ENCODE measurements around the gene S100B. TPM values are rescaled to one million over a fixed set of nuclear protein-coding genes. Genes with fewer than 3 reads are reported as not detected.

Gene S100B
- total and polyA plus RNA-seq, 2 of the 8 experiments (the other 6 are each of a cell fraction or from before 2014, with no cell fraction given): 0.36 to 0.69 TPM

DNA sequence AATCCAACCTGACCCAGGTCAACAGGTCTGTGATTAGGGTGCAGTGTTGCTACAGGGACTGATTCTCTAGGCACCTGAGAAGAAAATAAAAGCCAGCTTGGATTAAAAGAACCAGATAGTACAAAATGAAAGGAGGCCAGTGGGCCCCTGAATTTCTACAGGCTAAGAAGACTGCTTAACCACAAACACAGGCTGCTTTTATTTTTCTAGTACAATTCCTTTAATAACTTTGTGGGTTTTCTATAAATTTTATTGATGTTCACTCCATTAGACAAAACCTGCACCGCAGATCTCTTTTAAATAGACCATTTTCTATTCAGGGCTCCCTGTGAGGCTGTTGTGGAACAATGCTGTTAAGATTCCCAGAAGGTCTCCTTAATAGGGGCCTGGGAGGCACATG is 20.9 kb upstream of the S100B start:
- Histone ChIP-seq H4K20me1 (replicated peaks in 1 of 2; ENCODE audit: control insufficient read depth in 1 of 2, insufficient read depth in 2 of 2, low read length in 2 of 2) (no peaks in the 10 kb centered on the region), H3K27me3 (replicated peaks in 1 of 4; ENCODE audit: control insufficient read depth in 3 of 4, extremely low read depth in 1 of 4, insufficient read depth in 3 of 4, low read length in 3 of 4) (no peaks in the 10 kb centered on the region), H3K36me3 (ENCODE audit: control insufficient read depth in 2 of 4, insufficient read depth in 4 of 4, low read length in 3 of 4) (no peaks in the 10 kb centered on the region), H2AFZ (ENCODE audit: low read length) (no peak overlapping the region), H3K4me1 (replicated peaks in 1 of 4; ENCODE audit: control insufficient read depth in 3 of 4, insufficient read depth in 4 of 4, low read length in 3 of 4) (no peaks in the 10 kb centered on the region; a peak in 2 of 7 replicates), H2BK15ac (ENCODE audit: low read length) (no peak overlapping the region), H3K23me2 (ENCODE audit: low read depth, low read length) (no peaks in the 10 kb centered on the region), H3K56ac (replicated peaks; ENCODE audit: insufficient read length, low read depth, low read length) (no peak overlapping the region), H3K18ac (ENCODE audit: extremely low read depth, low read length) (no peak overlapping the region), H3K9me3 (ENCODE audit: insufficient read depth in 2 of 2, low read depth in 1 of 2, low read length in 1 of 2) (peaks cover 9 to 20% of the 10 kb centered on the region in 2 experiments), H3K4ac (replicated peaks; ENCODE audit: insufficient read length, low read depth, low read length) (no peak overlapping the region), H3K14ac (ENCODE audit: insufficient read length) (no peak overlapping the region), H3K4me3 (ENCODE audit: extremely low read depth in 1 of 4, insufficient read depth in 2 of 4, low read depth in 3 of 4, low read length in 4 of 4) (no peak overlapping the region), H3K23ac (ENCODE audit: insufficient read length) (no peak overlapping the region), H3K27ac (ENCODE audit: low read depth, low read length) (no peak overlapping the region), H3K79me2 (ENCODE audit: control insufficient read depth in 1 of 2, insufficient read depth in 2 of 2, low read length in 2 of 2) (no peaks in the 10 kb centered on the region), H3K79me1 (ENCODE audit: low read depth, low read length) (no peaks in the 10 kb centered on the region), H3K9ac (replicated peaks in 1 of 4; ENCODE audit: extremely low read depth in 1 of 4, low read depth in 3 of 4, low read length in 3 of 4) (no peak overlapping the region), H2BK120ac (replicated peaks; ENCODE audit: low read depth, low read length) (no peak overlapping the region), H4K8ac (ENCODE audit: extremely low read depth, insufficient read depth, low read length) (no peak overlapping the region), H4K91ac (replicated peaks; ENCODE audit: insufficient read length, low read length) (no peak overlapping the region), H2BK20ac (ENCODE audit: low read length) (no peak overlapping the region), H2AK5ac (ENCODE audit: low read depth, low read length) (no peak overlapping the region), H2BK12ac (ENCODE audit: low read depth, low read length) (no peak overlapping the region), H2BK5ac (ENCODE audit: low read depth, low read length) (no peak overlapping the region), H3K4me2 (ENCODE audit: insufficient read depth in 1 of 2, low read depth in 2 of 2, low read length in 2 of 2) (no peak overlapping the region), H4K5ac (ENCODE audit: insufficient read length, low read depth, low read length) (no peak overlapping the region)
- DNase-seq (ENCODE audit: low read depth in 1 of 2, low spot score in 2 of 2): no peak
- 94% methylated on average over 1 of the region's 1 CpG; no CpG with 5 or more reads in 1 of the 2 experiments for WGBS, 2 experiments (ENCODE audit: extremely low coverage in 1 of 2, insufficient coverage in 1 of 2, insufficient read length in 1 of 2, insufficient replicate concordance in 2 of 2, low coverage in 1 of 2, low lambda C conversion rate in 2 of 2, missing lambda C conversion rate in 1 of 2)
- TF ChIP-seq TAF1 (IDR thresholded peaks at IDR 0.05; ENCODE audit: low read depth, low read length) (no peak), EGR1 (IDR thresholded peaks at IDR 0.05; ENCODE audit: borderline replicate concordance, low read depth, low read length) (no peak), CEBPB (IDR thresholded peaks at IDR 0.05; ENCODE audit: low read depth, low read length) (no peak), KDM5A (IDR thresholded peaks at IDR 0.05; ENCODE audit: low read length) (no peak), CHD2 (IDR thresholded peaks at IDR 0.05; ENCODE audit: low read length) (no peak), GABPA (IDR thresholded peaks at IDR 0.05; ENCODE audit: borderline replicate concordance, insufficient read depth, low read length) (no peak), TAF7 (optimal IDR thresholded peaks at IDR 0.05; ENCODE audit: borderline replicate concordance, low read depth, low read length) (no peak), POU5F1 (IDR thresholded peaks at IDR 0.05; ENCODE audit: low read depth, low read length) (no peak), POLR2AphosphoS5 (IDR thresholded peaks at IDR 0.05; ENCODE audit: low read depth, low read length) (no peak), PHF8 (conservative IDR thresholded peaks at IDR 0.05; ENCODE audit: low read depth, low read length) (no peak), TCF12 (IDR thresholded peaks at IDR 0.05; ENCODE audit: low read depth, low read length) (no peak)
- TF ChIP-seq, protein P1, sequence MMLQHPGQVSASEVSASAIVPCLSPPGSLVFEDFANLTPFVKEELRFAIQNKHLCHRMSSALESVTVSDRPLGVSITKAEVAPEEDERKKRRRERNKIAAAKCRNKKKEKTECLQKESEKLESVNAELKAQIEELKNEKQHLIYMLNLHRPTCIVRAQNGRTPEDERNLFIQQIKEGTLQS (IDR thresholded peaks at IDR 0.05; ENCODE audit: insufficient read depth, low read depth, low read length): no peak
- TF ChIP-seq, protein P2, sequence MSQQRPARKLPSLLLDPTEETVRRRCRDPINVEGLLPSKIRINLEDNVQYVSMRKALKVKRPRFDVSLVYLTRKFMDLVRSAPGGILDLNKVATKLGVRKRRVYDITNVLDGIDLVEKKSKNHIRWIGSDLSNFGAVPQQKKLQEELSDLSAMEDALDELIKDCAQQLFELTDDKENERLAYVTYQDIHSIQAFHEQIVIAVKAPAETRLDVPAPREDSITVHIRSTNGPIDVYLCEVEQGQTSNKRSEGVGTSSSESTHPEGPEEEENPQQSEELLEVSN (IDR thresholded peaks at IDR 0.05): no peak
- TF ChIP-seq, protein P3, sequence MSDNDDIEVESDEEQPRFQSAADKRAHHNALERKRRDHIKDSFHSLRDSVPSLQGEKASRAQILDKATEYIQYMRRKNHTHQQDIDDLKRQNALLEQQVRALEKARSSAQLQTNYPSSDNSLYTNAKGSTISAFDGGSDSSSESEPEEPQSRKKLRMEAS (IDR thresholded peaks at IDR 0.05): no peak
- ChIA-PET CTCF (ENCODE audit: partially characterized antibody) (interaction anchor here (2.1 kb wide), 1 partner anchor 9 kb away, joined by 8 read pairs; the partner anchor contains the start of gene PRMT2), POLR2A (ENCODE audit: partially characterized antibody) (no interaction called here)
- no peak for FAIRE-seq

Measured in H1 (cell line).